Natural killer cell (primary cell): ENCODE measurements around the gene MYH11. TPM values are rescaled to one million over a fixed set of nuclear protein-coding genes. Genes with fewer than 3 reads are reported as not detected.

Experiments used
- ATAC-seq, 3 donors: fragments of 150-1000 bp in 2 of 3; fragments of 200-7000 bp in 1 of 3; cut with Tn5 transposase; 1 replicate in 1 of 3; 2 replicates in 2 of 3; pipeline ENCODE4 v1.10.0; 2021; ENCODE audit warnings: mild to moderate bottlenecking in 2 of 3, moderate library complexity in 2 of 3
- DNase-seq, 2 donors: peaks; one replicate each; pipeline versions ENCODE4 v3.0.0 to v3.0.0-alpha.2; 2013 to 2021; ENCODE audit warnings: mixed read lengths in 1 of 2
- H3K27ac ChIP-seq: one replicate; pipeline ENCODE4 v1.5.1; 2013; ENCODE audit warnings: mild to moderate bottlenecking, low read length
- H3K27me3 ChIP-seq: one replicate; pipeline ENCODE4 v1.6.1; 2013; ENCODE audit warnings: low read length; ENCODE audit not compliant: control insufficient read depth, insufficient read depth
- H3K36me3 ChIP-seq: one replicate; pipeline ENCODE4 v1.6.1; 2013; ENCODE audit warnings: low read length; ENCODE audit not compliant: control insufficient read depth, insufficient read depth
- H3K4me1 ChIP-seq: one replicate; pipeline ENCODE4 v1.6.1; 2013; ENCODE audit warnings: low read length; ENCODE audit not compliant: control insufficient read depth, insufficient read depth
- H3K4me3 ChIP-seq: one replicate; pipeline ENCODE4 v1.5.1; 2013; ENCODE audit warnings: low read length
- H3K9me3 ChIP-seq: one replicate; pipeline ENCODE4 v1.6.1; 2013; ENCODE audit warnings: low read length; ENCODE audit not compliant: control insufficient read depth, insufficient read depth
- H3K27ac Mint-ChIP-seq, 2 donors: one replicate each; pipeline ENCODE4 v1.8.0; 2022; ENCODE audit warnings: mild to moderate bottlenecking in 2 of 2, mixed read lengths in 2 of 2, moderate library complexity in 1 of 2
- H3K27me3 Mint-ChIP-seq, 2 donors: one replicate each; pipeline ENCODE4 v1.8.0; 2022; ENCODE audit warnings: low read depth in 2 of 2, mixed read lengths in 2 of 2
- H3K36me3 Mint-ChIP-seq: one replicate; pipeline ENCODE4 v1.8.0; 2022; ENCODE audit warnings: mixed read lengths
- H3K4me1 Mint-ChIP-seq, 2 donors: one replicate each; pipeline ENCODE4 v1.8.0; 2022; ENCODE audit warnings: mixed read lengths in 2 of 2
- H3K4me3 Mint-ChIP-seq: one replicate; pipeline ENCODE4 v1.8.0; 2022; ENCODE audit warnings: mild to moderate bottlenecking, moderate library complexity, mixed read lengths
- H3K9me3 Mint-ChIP-seq, 2 donors: one replicate each; pipeline ENCODE4 v1.8.0; 2022; ENCODE audit warnings: mixed read lengths in 2 of 2
- WGBS: methylation state at CpG from one replicate; pipeline ENCODE4 v1.1.7; 2013; ENCODE audit warnings: missing lambda C conversion rate; ENCODE audit not compliant: insufficient coverage; 5-methylcytosine and 5-hydroxymethylcytosine counted together
- intact Hi-C: fragments of 100-400 bp; cut with micrococcal nuclease; formaldehyde crosslinking; loops from one replicate; pipeline ENCODE4 v1.14.2; 2022
- total RNA-seq, 4 donors: library from RNA; stranded (reverse); fragments of 120-200 nt in 1 of 4; gene quantifications; one replicate each; pipeline versions ENCODE4 v1.2.3 to v1.2.4, GENCODE V29; 2013 to 2022
- TF ChIP-seq, protein P1 (sequence below): fragments of 200-600 bp; IDR thresholded peaks from one replicate; pipeline ENCODE4 v1.8.0; 2022; ENCODE audit warnings: antibody characterized with exemption

Gene MYH11
- total RNA-seq, 3 donors from 2014 or later (not counting 1 experiment from before 2014, with no cell fraction given) = 0.30 TPM; not detected in 2

DNA sequence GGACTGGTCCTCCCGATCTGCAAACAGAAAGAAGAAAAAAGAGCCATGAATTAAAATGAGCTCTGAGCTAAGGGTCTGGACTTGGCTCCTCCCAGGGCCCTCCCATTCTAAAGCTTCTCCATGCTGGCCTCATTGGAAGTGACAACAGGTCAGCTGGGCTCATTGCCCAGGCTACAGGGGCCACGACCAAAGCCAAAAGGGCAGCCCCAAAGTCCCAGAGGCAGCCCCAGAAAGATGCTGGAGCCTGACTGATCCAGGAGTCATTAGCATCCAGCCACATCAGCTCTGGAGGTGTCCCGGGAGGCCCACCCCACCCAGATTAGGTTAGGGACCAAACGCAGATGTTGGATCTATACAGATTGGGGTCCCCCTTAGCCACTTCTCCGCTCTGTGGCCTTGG, 58.2 kb downstream of the MYH11 start:
- DNase-seq (no peak), ATAC-seq (no peak)
- H3K4me3 Mint-ChIP-seq = no peak overlapping the region
- peaks cover 7% of the 10 kb centered on the region for H3K36me3 Mint-ChIP-seq
- no peaks in the 10 kb centered on the region for H3K27me3 ChIP-seq
- WGBS = 94% methylated on average over 4 of the region's 5 CpGs
- H3K27me3 Mint-ChIP-seq = peaks cover 3 to 6% of the 10 kb centered on the region in 2 donors
- H3K4me1 ChIP-seq = no peaks in the 10 kb centered on the region
- intact Hi-C loops = no loop called here
- H3K9me3 Mint-ChIP-seq = peaks cover 6 to 7% of the 10 kb centered on the region in 2 donors
- TF ChIP-seq, protein P1, sequence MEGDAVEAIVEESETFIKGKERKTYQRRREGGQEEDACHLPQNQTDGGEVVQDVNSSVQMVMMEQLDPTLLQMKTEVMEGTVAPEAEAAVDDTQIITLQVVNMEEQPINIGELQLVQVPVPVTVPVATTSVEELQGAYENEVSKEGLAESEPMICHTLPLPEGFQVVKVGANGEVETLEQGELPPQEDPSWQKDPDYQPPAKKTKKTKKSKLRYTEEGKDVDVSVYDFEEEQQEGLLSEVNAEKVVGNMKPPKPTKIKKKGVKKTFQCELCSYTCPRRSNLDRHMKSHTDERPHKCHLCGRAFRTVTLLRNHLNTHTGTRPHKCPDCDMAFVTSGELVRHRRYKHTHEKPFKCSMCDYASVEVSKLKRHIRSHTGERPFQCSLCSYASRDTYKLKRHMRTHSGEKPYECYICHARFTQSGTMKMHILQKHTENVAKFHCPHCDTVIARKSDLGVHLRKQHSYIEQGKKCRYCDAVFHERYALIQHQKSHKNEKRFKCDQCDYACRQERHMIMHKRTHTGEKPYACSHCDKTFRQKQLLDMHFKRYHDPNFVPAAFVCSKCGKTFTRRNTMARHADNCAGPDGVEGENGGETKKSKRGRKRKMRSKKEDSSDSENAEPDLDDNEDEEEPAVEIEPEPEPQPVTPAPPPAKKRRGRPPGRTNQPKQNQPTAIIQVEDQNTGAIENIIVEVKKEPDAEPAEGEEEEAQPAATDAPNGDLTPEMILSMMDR = no peak
- H3K27ac ChIP-seq = no peak overlapping the region
- H3K4me3 ChIP-seq = no peak overlapping the region
- H3K27ac Mint-ChIP-seq = no peak overlapping the region
- H3K36me3 ChIP-seq = no peaks in the 10 kb centered on the region
- no peaks in the 10 kb centered on the region for H3K4me1 Mint-ChIP-seq
- H3K9me3 ChIP-seq = no peaks in the 10 kb centered on the region

DNA sequence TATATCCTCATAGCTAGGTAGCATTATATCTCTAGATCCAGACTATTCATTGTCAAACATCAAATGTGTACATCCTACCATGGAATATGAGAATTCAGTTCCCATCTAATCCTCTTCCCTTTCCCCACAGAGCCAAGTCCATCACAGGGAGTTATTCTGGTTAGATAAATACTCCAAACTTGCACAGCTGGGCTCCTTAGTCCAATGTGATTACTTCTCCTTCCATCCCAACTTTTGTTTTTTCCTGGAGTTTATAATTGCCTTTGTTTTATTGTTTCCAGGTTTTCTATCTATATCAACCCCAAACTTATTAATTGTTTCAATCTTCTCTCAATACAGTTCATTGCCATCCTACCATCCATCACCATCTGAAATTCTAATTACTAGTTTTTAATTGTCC, 59.9 kb downstream of the MYH11 start:
- Mint-ChIP-seq H3K27me3 (peaks cover 3 to 6% of the 10 kb centered on the region in 2 donors), H3K9me3 (peaks cover 6 to 7% of the 10 kb centered on the region in 2 donors), H3K36me3 (peaks cover 7% of the 10 kb centered on the region), H3K4me1 (no peaks in the 10 kb centered on the region), H3K4me3 (no peak overlapping the region), H3K27ac (no peak overlapping the region)
- ATAC-seq = no peak
- no peak overlapping the region for H3K27ac ChIP-seq
- no peaks in the 10 kb centered on the region for H3K27me3 ChIP-seq
- TF ChIP-seq, protein P1 = no peak
- H3K36me3 ChIP-seq = no peaks in the 10 kb centered on the region
- intact Hi-C loops = no loop called here
- no peak overlapping the region for H3K4me3 ChIP-seq
- no peaks in the 10 kb centered on the region for H3K9me3 ChIP-seq
- no peaks in the 10 kb centered on the region for H3K4me1 ChIP-seq
- no peak for DNase-seq

- H3K27ac ChIP-seq = no peak overlapping the region
- ATAC-seq (no peak), DNase-seq (no peak)
- no peaks in the 10 kb centered on the region for H3K4me1 Mint-ChIP-seq
- no peak overlapping the region for H3K27ac Mint-ChIP-seq
- H3K4me1 ChIP-seq = no peaks in the 10 kb centered on the region
- 88% methylated on average over 1 of the region's 1 CpG for WGBS
- H3K4me3 Mint-ChIP-seq = no peak overlapping the region
- no peaks in the 10 kb centered on the region for H3K27me3 ChIP-seq
- no peaks in the 10 kb centered on the region for H3K9me3 ChIP-seq
- peaks cover 3 to 6% of the 10 kb centered on the region in 2 donors for H3K27me3 Mint-ChIP-seq
- TF ChIP-seq, protein P1 = no peak
- intact Hi-C loops = no loop called here
- peaks cover 6 to 7% of the 10 kb centered on the region in 2 donors for H3K9me3 Mint-ChIP-seq
- no peak overlapping the region for H3K4me3 ChIP-seq
- H3K36me3 Mint-ChIP-seq = peaks cover 7% of the 10 kb centered on the region
- no peaks in the 10 kb centered on the region for H3K36me3 ChIP-seq
These were observed 61.2 kb downstream of the MYH11 start for GRCh38 chr16:15795615-15796014.

- H3K27ac Mint-ChIP-seq = no peak overlapping the region
- DNase-seq = peak in 1 of 2 donors; percentile 5
- H3K9me3 ChIP-seq = no peaks in the 10 kb centered on the region
- peaks cover 7% of the 10 kb centered on the region for H3K36me3 Mint-ChIP-seq
- no peak overlapping the region for H3K27ac ChIP-seq
- H3K27me3 ChIP-seq = no peaks in the 10 kb centered on the region
- H3K4me3 Mint-ChIP-seq = no peak overlapping the region
- H3K27me3 Mint-ChIP-seq = peaks cover 0 to 6% of the 10 kb centered on the region in 2 donors
- 88% methylated on average over 4 of the region's 5 CpGs for WGBS
- no peaks in the 10 kb centered on the region for H3K4me1 ChIP-seq
- H3K9me3 Mint-ChIP-seq = peaks cover 5 to 6% of the 10 kb centered on the region in 2 donors
- no peaks in the 10 kb centered on the region for H3K36me3 ChIP-seq
- intact Hi-C loops = no loop called here
- H3K4me3 ChIP-seq = no peak overlapping the region
- TF ChIP-seq, protein P1 = no peak
- no peaks in the 10 kb centered on the region for H3K4me1 Mint-ChIP-seq
- no peak for ATAC-seq
These were observed 64.3 kb downstream of the MYH11 start for GRCh38 chr16:15792563-15792971.
